Nephron progenitor cell (in vitro differentiated cells): ENCODE measurements around the gene HLF.

Source experiments
- DNase-seq: peaks from one replicate; pipeline ENCODE4 v3.0.0; 2021
- H3K27ac Mint-ChIP-seq: 2 replicates; pipeline ENCODE4 v1.8.0; 2021; ENCODE audit warnings: mild to moderate bottlenecking, moderate library complexity, mixed read lengths
- H3K27me3 Mint-ChIP-seq: 2 replicates; pipeline ENCODE4 v1.8.0; 2021; ENCODE audit warnings: mild to moderate bottlenecking, low read depth, mixed read lengths; ENCODE audit not compliant: poor library complexity
- H3K36me3 Mint-ChIP-seq: 2 replicates; pipeline ENCODE4 v1.8.0; 2021; ENCODE audit warnings: low read depth, mixed read lengths
- H3K4me1 Mint-ChIP-seq: 2 replicates; pipeline ENCODE4 v1.8.0; 2021; ENCODE audit warnings: mixed read lengths
- H3K4me3 Mint-ChIP-seq: 2 replicates; pipeline ENCODE4 v1.8.0; 2021; ENCODE audit warnings: mild to moderate bottlenecking, moderate library complexity, mixed read lengths
- H3K9me3 Mint-ChIP-seq: 2 replicates; pipeline ENCODE4 v1.8.0; 2021; ENCODE audit warnings: mild to moderate bottlenecking, moderate library complexity, mixed read lengths
- TF ChIP-seq, protein P1 (sequence below): fragments of 200-600 bp; sonication (generic); IDR thresholded peaks from 2 replicates; pipeline ENCODE4 v1.5.0; 2021; ENCODE audit warnings: antibody characterized with exemption

The HLF gene

DNA sequence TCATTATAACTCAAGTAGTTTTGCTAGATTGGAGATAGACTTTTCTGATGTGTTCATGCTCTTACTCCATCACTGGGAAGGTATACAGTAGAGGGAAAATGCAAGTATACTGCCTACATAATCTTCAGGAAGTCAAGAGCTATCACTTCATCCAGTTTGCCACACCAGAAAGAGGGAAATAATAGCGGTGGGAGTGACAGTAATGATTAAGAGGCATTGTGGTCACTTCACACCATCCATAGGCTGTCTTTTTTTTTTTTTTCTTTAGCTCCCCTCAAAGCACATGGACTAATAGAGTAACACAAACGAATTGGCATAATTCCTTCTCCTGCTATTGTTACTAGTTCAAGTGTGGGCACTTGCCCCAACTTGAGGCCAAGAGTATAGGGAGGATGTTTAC lies 28.4 kb upstream of the HLF start:
- Mint-ChIP-seq H3K27ac (no peak overlapping the region), H3K9me3 (peaks cover 12% of the 10 kb centered on the region), H3K4me1 (peaks cover 8% of the 10 kb centered on the region), H3K36me3 (no peaks in the 10 kb centered on the region), H3K27me3 (peaks cover 48% of the 10 kb centered on the region), H3K4me3 (no peak overlapping the region)
- TF ChIP-seq, protein P1, sequence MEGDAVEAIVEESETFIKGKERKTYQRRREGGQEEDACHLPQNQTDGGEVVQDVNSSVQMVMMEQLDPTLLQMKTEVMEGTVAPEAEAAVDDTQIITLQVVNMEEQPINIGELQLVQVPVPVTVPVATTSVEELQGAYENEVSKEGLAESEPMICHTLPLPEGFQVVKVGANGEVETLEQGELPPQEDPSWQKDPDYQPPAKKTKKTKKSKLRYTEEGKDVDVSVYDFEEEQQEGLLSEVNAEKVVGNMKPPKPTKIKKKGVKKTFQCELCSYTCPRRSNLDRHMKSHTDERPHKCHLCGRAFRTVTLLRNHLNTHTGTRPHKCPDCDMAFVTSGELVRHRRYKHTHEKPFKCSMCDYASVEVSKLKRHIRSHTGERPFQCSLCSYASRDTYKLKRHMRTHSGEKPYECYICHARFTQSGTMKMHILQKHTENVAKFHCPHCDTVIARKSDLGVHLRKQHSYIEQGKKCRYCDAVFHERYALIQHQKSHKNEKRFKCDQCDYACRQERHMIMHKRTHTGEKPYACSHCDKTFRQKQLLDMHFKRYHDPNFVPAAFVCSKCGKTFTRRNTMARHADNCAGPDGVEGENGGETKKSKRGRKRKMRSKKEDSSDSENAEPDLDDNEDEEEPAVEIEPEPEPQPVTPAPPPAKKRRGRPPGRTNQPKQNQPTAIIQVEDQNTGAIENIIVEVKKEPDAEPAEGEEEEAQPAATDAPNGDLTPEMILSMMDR: no peak
- DNase-seq: no peak

GRCh38 chr17:55237268-55237667 lies 27.5 kb upstream of the HLF start:
- DNase-seq: no peak
- Mint-ChIP-seq H3K36me3 (no peaks in the 10 kb centered on the region), H3K9me3 (peaks cover 15% of the 10 kb centered on the region), H3K27ac (no peak overlapping the region), H3K4me3 (no peak overlapping the region), H3K4me1 (peaks cover 8% of the 10 kb centered on the region), H3K27me3 (peaks cover 44% of the 10 kb centered on the region)
- TF ChIP-seq, protein P1: no peak

GRCh38 chr17:55237841-55238178 lies 26.9 kb upstream of the HLF start:
- Mint-ChIP-seq H3K4me1 (peaks cover 8% of the 10 kb centered on the region), H3K36me3 (no peaks in the 10 kb centered on the region), H3K4me3 (peak overlapping the region; percentile 15), H3K9me3 (peaks cover 15% of the 10 kb centered on the region), H3K27me3 (peaks cover 41% of the 10 kb centered on the region), H3K27ac (no peak overlapping the region)
- no peak for DNase-seq
- TF ChIP-seq, protein P1: no peak

GRCh38 chr17:55238179-55238930 lies 26.4 kb upstream of the HLF start:
- peak overlapping the region; percentile 19 for H3K27ac Mint-ChIP-seq
- H3K36me3 Mint-ChIP-seq: no peaks in the 10 kb centered on the region
- peak; percentile 94 for DNase-seq
- H3K9me3 Mint-ChIP-seq: peaks cover 15% of the 10 kb centered on the region
- peaks cover 38% of the 10 kb centered on the region for H3K27me3 Mint-ChIP-seq
- H3K4me1 Mint-ChIP-seq: peaks cover 8% of the 10 kb centered on the region
- H3K4me3 Mint-ChIP-seq: peak overlapping the region; percentile 88
- TF ChIP-seq, protein P1: no peak

DNA sequence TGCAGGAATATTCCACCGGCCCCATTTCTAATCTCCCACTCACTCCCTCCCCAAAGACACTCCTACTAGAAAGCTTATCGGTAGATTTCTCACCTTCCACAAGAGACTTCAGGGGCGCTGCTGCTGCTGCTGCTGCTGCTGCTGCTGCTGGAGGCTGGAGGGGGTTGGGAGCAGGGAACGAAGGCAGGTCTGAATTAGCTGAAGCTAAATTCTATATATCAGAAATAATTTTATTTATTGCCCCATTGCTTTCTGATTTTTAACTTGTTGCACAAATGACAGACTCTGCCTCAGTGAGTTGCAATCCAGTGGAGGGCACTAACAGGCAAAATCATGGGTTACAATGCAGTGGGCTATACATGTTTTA lies 25.8 kb upstream of the HLF start:
- Mint-ChIP-seq H3K36me3 (no peaks in the 10 kb centered on the region), H3K4me1 (peaks cover 8% of the 10 kb centered on the region), H3K9me3 (peaks cover 15% of the 10 kb centered on the region), H3K27me3 (peaks cover 41% of the 10 kb centered on the region), H3K27ac (peak overlapping the region; percentile 19), H3K4me3 (peak overlapping the region; percentile 88)
- TF ChIP-seq, protein P1: no peak
- peak; percentile 17 for DNase-seq

DNA sequence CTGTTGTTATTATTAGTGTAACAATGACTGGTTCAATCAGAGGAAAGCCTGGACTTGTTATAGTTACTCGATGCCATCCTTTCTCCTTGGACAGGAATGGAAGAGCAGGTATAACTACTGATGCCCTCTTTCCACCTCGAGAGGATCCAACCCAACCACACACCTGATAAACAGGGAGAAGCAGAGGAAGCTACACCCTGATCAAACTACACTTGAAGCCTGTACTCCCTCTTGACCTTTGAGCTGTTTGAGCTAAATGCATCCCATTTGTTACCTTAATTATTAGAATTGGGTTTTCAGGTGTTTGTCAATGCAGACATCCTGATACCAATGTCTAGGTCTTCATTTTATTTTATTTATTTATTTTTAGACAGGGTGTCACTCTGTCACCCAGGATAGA lies 23.7 kb upstream of the HLF start:
- Mint-ChIP-seq H3K4me3 (no peak overlapping the region), H3K4me1 (peaks cover 8% of the 10 kb centered on the region), H3K27me3 (peaks cover 37% of the 10 kb centered on the region), H3K27ac (no peak overlapping the region), H3K36me3 (no peaks in the 10 kb centered on the region), H3K9me3 (peaks cover 15% of the 10 kb centered on the region)
- TF ChIP-seq, protein P1: no peak
- no peak for DNase-seq
